Measurements from ENCODE around the gene EFNA5.

The EFNA5 gene

GRCh38 chr5:107391787-107392186, 278.9 kb downstream of the EFNA5 start:
- no peak for DNase-seq (ENCODE audit: low spot score)

- no peak for DNase-seq (ENCODE audit: low spot score)
These were observed 281.0 kb downstream of the EFNA5 start for GRCh38 chr5:107389775-107390148.

GRCh38 chr5:107389130-107389774, 281.5 kb downstream of the EFNA5 start:
- no peak for DNase-seq (ENCODE audit: low spot score)

- no peak for DNase-seq (ENCODE audit: low spot score)
These were observed 282.4 kb downstream of the EFNA5 start for GRCh38 chr5:107388141-107388861.

GRCh38 chr5:107387526-107388140, 283.1 kb downstream of the EFNA5 start:
- DNase-seq (ENCODE audit: low spot score), result no peak

- no peak for DNase-seq (ENCODE audit: low spot score)
These were observed 285.0 kb downstream of the EFNA5 start for GRCh38 chr5:107385708-107386107.

- no peak for DNase-seq (ENCODE audit: low spot score)
These were observed 286.5 kb downstream of the EFNA5 start for GRCh38 chr5:107384256-107384655.

- DNase-seq (ENCODE audit: low spot score), result no peak
These were observed 287.3 kb downstream of the EFNA5 start for GRCh38 chr5:107383414-107383813.

GRCh38 chr5:107381189-107381856, 289.4 kb downstream of the EFNA5 start:
- no peak for DNase-seq (ENCODE audit: low spot score)

GRCh38 chr5:107380654-107381053, 290.1 kb downstream of the EFNA5 start:
- no peak for DNase-seq (ENCODE audit: low spot score)

- no peak for DNase-seq (ENCODE audit: low spot score)
These were observed 292.4 kb downstream of the EFNA5 start for GRCh38 chr5:107378218-107378899.

GRCh38 chr5:107377277-107377609, 293.5 kb downstream of the EFNA5 start:
- DNase-seq (ENCODE audit: low spot score), result no peak

GRCh38 chr5:107376546-107377276, 294.0 kb downstream of the EFNA5 start:
- DNase-seq (ENCODE audit: low spot score), result no peak

GRCh38 chr5:107373549-107374263, 297.0 kb downstream of the EFNA5 start:
- no peak for DNase-seq (ENCODE audit: low spot score)

- no peak for DNase-seq (ENCODE audit: low spot score)
These were observed 297.9 kb downstream of the EFNA5 start for GRCh38 chr5:107372723-107373450.

- DNase-seq (ENCODE audit: low spot score), result no peak
These were observed 300.3 kb downstream of the EFNA5 start for GRCh38 chr5:107370396-107370968.

GRCh38 chr5:107369622-107370021, 301.1 kb downstream of the EFNA5 start:
- no peak for DNase-seq (ENCODE audit: low spot score)

GRCh38 chr5:107368615-107369014, 302.1 kb downstream of the EFNA5 start:
- DNase-seq (ENCODE audit: low spot score), result no peak

- no peak for DNase-seq (ENCODE audit: low spot score)
These were observed 302.8 kb downstream of the EFNA5 start for GRCh38 chr5:107367939-107368338.

- no peak for DNase-seq (ENCODE audit: low spot score)
These were observed 303.3 kb downstream of the EFNA5 start for GRCh38 chr5:107367480-107367879.
